Measurements from ENCODE around the gene SLC7A1.

- TF ChIP-seq CEBPB (IDR thresholded peaks at IDR 0.05; ENCODE audit: low read depth, low read length) (no peak), MAFK (IDR thresholded peaks at IDR 0.05; ENCODE audit: low read depth, low read length) (no peak), BHLHE40 (IDR thresholded peaks at IDR 0.05; ENCODE audit: low read depth, low read length) (no peak), POLR2A (IDR thresholded peaks at IDR 0.05; ENCODE audit: low read depth, low read length) (no peak), ELK1 (IDR thresholded peaks at IDR 0.05; ENCODE audit: borderline replicate concordance, low read depth, low read length) (no peak), CTCF (conservative IDR thresholded peaks at IDR 0.05; ENCODE audit: low read depth, low read length) (no peak), FOS (IDR thresholded peaks at IDR 0.05; ENCODE audit: low read depth, low read length) (no peak), NFE2L2 (IDR thresholded peaks at IDR 0.05; ENCODE audit: low read depth, low read length) (no peak), RCOR1 (IDR thresholded peaks at IDR 0.05; ENCODE audit: insufficient replicate concordance, low read length) (no peak)
Observed at GRCh38 chr13:29605860-29606526, 10.5 kb upstream of the SLC7A1 start.
